Smooth muscle cell (in vitro differentiated cells): ENCODE data around the gene DAB1. TPM values are rescaled to one million over a fixed set of nuclear protein-coding genes. Genes with fewer than 3 reads are reported as not detected.

Experiments used
- DNase-seq: peaks from one replicate; lab custom pipeline; 2025; ENCODE audit not compliant: unreplicated experiment; lab: John Stamatoyannopoulos, UW
- H2AFZ ChIP-seq: fragments of 200-600 bp; sonication (generic); 2 replicates; pipeline ENCODE4 v1.6.0; 2016; ENCODE audit warnings: antibody characterized with exemption, low read depth, mild to moderate bottlenecking
- H3F3A ChIP-seq: fragments of 200-600 bp; sonication (generic); 2 replicates; pipeline ENCODE4 v1.6.0; 2017; ENCODE audit warnings: antibody characterized with exemption, low read depth
- H3K27ac ChIP-seq: fragments of 200-600 bp; sonication (generic); 2 replicates; pipeline ENCODE4 v1.5.1; 2016; ENCODE audit warnings: low read depth, mild to moderate bottlenecking
- H3K27me3 ChIP-seq: fragments of 200-600 bp; sonication (generic); 2 replicates; pipeline ENCODE4 v1.6.1; 2016; ENCODE audit warnings: low read depth, mild to moderate bottlenecking
- H3K36me3 ChIP-seq: fragments of 200-600 bp; sonication (generic); 2 replicates; pipeline ENCODE4 v1.5.1; 2016; ENCODE audit warnings: low read depth
- H3K4me1 ChIP-seq: fragments of 200-600 bp; sonication (generic); 2 replicates; pipeline ENCODE4 v1.5.1; 2016; ENCODE audit warnings: low read depth
- H3K4me2 ChIP-seq: fragments of 200-600 bp; sonication (generic); 2 replicates; pipeline ENCODE4 v1.6.0; 2016; ENCODE audit warnings: mild to moderate bottlenecking
- H3K4me3 ChIP-seq: fragments of 200-600 bp; sonication (generic); 2 replicates; pipeline ENCODE4 v1.5.1; 2016; ENCODE audit warnings: mild to moderate bottlenecking
- H3K79me2 ChIP-seq: fragments of 200-600 bp; sonication (generic); 2 replicates; pipeline ENCODE4 v1.6.0; 2016; ENCODE audit warnings: low read depth, mild to moderate bottlenecking
- H3K9ac ChIP-seq: fragments of 200-600 bp; sonication (generic); 2 replicates; pipeline ENCODE4 v1.6.0; 2016; ENCODE audit warnings: low read depth
- H3K9me3 ChIP-seq: fragments of 200-600 bp; sonication (generic); replicated peaks from 2 replicates; pipeline ENCODE4 v1.5.1; 2016; ENCODE audit warnings: low read depth
- H4K20me1 ChIP-seq: fragments of 200-600 bp; sonication (generic); 2 replicates; pipeline ENCODE4 v1.6.0; 2016; ENCODE audit warnings: low read depth
- CTCF ChIP-seq: fragments of 200-600 bp; sonication (generic); IDR thresholded peaks from 2 replicates; pipeline ENCODE4 v1.5.1; 2017; ENCODE audit warnings: borderline replicate concordance, mild to moderate bottlenecking, antibody characterized with exemption; ENCODE audit not compliant: insufficient read depth, poor library complexity, severe bottlenecking
- WGBS: methylation state at CpG from one replicate; pipeline ENCODE4 v1.1.7; 2016; ENCODE audit warnings: low lambda C conversion rate; 5-methylcytosine and 5-hydroxymethylcytosine counted together
- polyA plus RNA-seq: library from polyadenylated mRNA; unstranded; fragments of >200 nt; fragmentation: Nextera tagmentation; extraction: Ambion mirVana; gene quantifications from 2 replicates; pipeline ENCODE4 v1.2.1, GENCODE V29; 2016
- total RNA-seq: library from RNA; depleted of rRNA; stranded (reverse); fragments of >200 nt; gene quantifications from 2 replicates; pipeline ENCODE4 v1.2.3, GENCODE V29; 2014

The DAB1 gene
- total and polyA plus RNA-seq, 2 experiments from 2014 or later = 0.22 to 0.30 TPM

GRCh38 chr1:57131701-57132394 is 292.0 kb downstream of the DAB1 start:
- Histone ChIP-seq H3F3A (no peaks in the 10 kb centered on the region), H3K4me3 (no peak overlapping the region), H3K79me2 (no peaks in the 10 kb centered on the region), H3K4me1 (no peaks in the 10 kb centered on the region), H2AFZ (no peak overlapping the region), H3K9ac (no peak overlapping the region), H3K36me3 (no peaks in the 10 kb centered on the region), H3K27me3 (no peaks in the 10 kb centered on the region), H3K27ac (no peak overlapping the region), H3K4me2 (no peak overlapping the region), H4K20me1 (no peaks in the 10 kb centered on the region), H3K9me3 (no peaks in the 10 kb centered on the region)
- WGBS = 71% methylated on average over 3 of the region's 3 CpGs
- no peak for DNase-seq
- no peak for TF ChIP-seq CTCF

DNA sequence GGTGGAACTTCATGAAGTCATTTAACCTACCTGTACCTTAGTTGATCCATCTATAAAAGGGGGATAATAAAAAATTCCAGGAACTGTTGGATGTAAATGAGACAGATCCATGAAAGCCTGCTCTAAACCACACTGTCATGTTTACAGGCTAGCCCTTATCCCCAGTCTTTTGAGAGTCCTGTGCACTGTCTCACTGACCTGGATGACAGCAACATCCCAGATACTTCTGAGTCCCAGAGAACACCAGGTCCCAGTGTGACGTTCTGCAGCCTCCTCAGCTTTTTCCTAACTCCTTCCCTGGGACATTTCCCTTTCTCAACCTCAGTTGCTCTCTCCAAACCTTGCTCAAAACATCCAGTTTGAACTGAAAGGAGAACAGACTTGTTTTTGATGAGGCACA is 292.6 kb downstream of the DAB1 start:
- no peaks in the 10 kb centered on the region for H3F3A ChIP-seq
- no peak overlapping the region for H2AFZ ChIP-seq
- H3K27me3 ChIP-seq = no peaks in the 10 kb centered on the region
- H3K9ac ChIP-seq = no peak overlapping the region
- no peak for DNase-seq
- no peak overlapping the region for H3K27ac ChIP-seq
- no peaks in the 10 kb centered on the region for H3K36me3 ChIP-seq
- H3K4me3 ChIP-seq = no peak overlapping the region
- H3K4me2 ChIP-seq = no peak overlapping the region
- 33% methylated on average over 1 of the region's 1 CpG for WGBS
- no peaks in the 10 kb centered on the region for H3K79me2 ChIP-seq
- H4K20me1 ChIP-seq = no peaks in the 10 kb centered on the region
- H3K9me3 ChIP-seq = no peaks in the 10 kb centered on the region
- no peaks in the 10 kb centered on the region for H3K4me1 ChIP-seq
- TF ChIP-seq CTCF = no peak

GRCh38 chr1:57129865-57130264 is 294.0 kb downstream of the DAB1 start:
- H2AFZ ChIP-seq = no peak overlapping the region
- no peak overlapping the region for H3K9ac ChIP-seq
- H3K4me3 ChIP-seq = no peak overlapping the region
- H3K79me2 ChIP-seq = no peaks in the 10 kb centered on the region
- H4K20me1 ChIP-seq = no peaks in the 10 kb centered on the region
- no peaks in the 10 kb centered on the region for H3K36me3 ChIP-seq
- H3K4me1 ChIP-seq = no peaks in the 10 kb centered on the region
- DNase-seq = no peak
- no peaks in the 10 kb centered on the region for H3K27me3 ChIP-seq
- no peak overlapping the region for H3K4me2 ChIP-seq
- TF ChIP-seq CTCF = no peak
- WGBS = 96% methylated on average over 4 of the region's 4 CpGs
- no peak overlapping the region for H3K27ac ChIP-seq
- H3F3A ChIP-seq = no peaks in the 10 kb centered on the region
- H3K9me3 ChIP-seq = no peaks in the 10 kb centered on the region

- no peak overlapping the region for H3K4me2 ChIP-seq
- DNase-seq = no peak
- H3F3A ChIP-seq = no peaks in the 10 kb centered on the region
- no peak overlapping the region for H3K4me3 ChIP-seq
- no peak overlapping the region for H3K27ac ChIP-seq
- H2AFZ ChIP-seq = no peak overlapping the region
- H3K9ac ChIP-seq = no peak overlapping the region
- no peaks in the 10 kb centered on the region for H3K36me3 ChIP-seq
- H3K4me1 ChIP-seq = no peaks in the 10 kb centered on the region
- no peaks in the 10 kb centered on the region for H3K79me2 ChIP-seq
- no peaks in the 10 kb centered on the region for H4K20me1 ChIP-seq
- no peaks in the 10 kb centered on the region for H3K27me3 ChIP-seq
- H3K9me3 ChIP-seq = no peaks in the 10 kb centered on the region
- no peak for TF ChIP-seq CTCF
- WGBS = 97% methylated on average over 6 of the region's 6 CpGs
These were observed 295.9 kb downstream of the DAB1 start for GRCh38 chr1:57127976-57128375.
